H9 (cell line): ENCODE data around the gene CEP131. TPM values are rescaled to one million over a fixed set of nuclear protein-coding genes. Genes with fewer than 3 reads are reported as not detected.

Experiments used
- DNase-seq: peaks from one replicate; pipeline ENCODE4 v3.0.0-alpha.2; 2017
- H2AFZ ChIP-seq: one replicate; pipeline ENCODE4 v1.6.1; 2013; ENCODE audit warnings: mild to moderate bottlenecking, low read length, control low read depth, moderate library complexity
- H2AK5ac ChIP-seq: 2 replicates; pipeline ENCODE4 v1.6.1; 2013; ENCODE audit warnings: low read length, control low read depth, mixed read lengths; ENCODE audit not compliant: insufficient read length
- H2BK120ac ChIP-seq: one replicate; pipeline ENCODE4 v1.6.1; 2013; ENCODE audit warnings: low read depth, mild to moderate bottlenecking, low read length, control low read depth, inconsistent platforms; ENCODE audit not compliant: poor library complexity, severe bottlenecking
- H2BK12ac ChIP-seq: 2 replicates; pipeline ENCODE4 v1.6.1; 2013; ENCODE audit warnings: low read length, control low read depth, mixed read lengths, low read depth; ENCODE audit not compliant: insufficient read length
- H2BK15ac ChIP-seq: 2 replicates; pipeline ENCODE4 v1.6.1; 2013; ENCODE audit warnings: low read depth, low read length, control low read depth
- H2BK20ac ChIP-seq: one replicate; pipeline ENCODE4 v1.6.1; 2013; ENCODE audit warnings: low read depth, mild to moderate bottlenecking, low read length, control low read depth, inconsistent platforms; ENCODE audit not compliant: poor library complexity, severe bottlenecking
- H2BK5ac ChIP-seq: 2 replicates; pipeline ENCODE4 v1.6.1; 2013; ENCODE audit warnings: low read length, control low read depth, mixed read lengths; ENCODE audit not compliant: insufficient read length
- H3K14ac ChIP-seq: 2 replicates; pipeline ENCODE4 v1.6.1; 2013; ENCODE audit warnings: low read length, control low read depth; ENCODE audit not compliant: insufficient read depth
- H3K18ac ChIP-seq: 2 replicates; pipeline ENCODE4 v1.6.1; 2013; ENCODE audit warnings: low read depth, mild to moderate bottlenecking, mixed read lengths, low read length, control low read depth; ENCODE audit not compliant: insufficient read length
- H3K23ac ChIP-seq: 2 replicates; pipeline ENCODE4 v1.6.1; 2013; ENCODE audit warnings: low read length, control low read depth, mixed read lengths, low read depth; ENCODE audit not compliant: insufficient read length
- H3K23me2 ChIP-seq: 2 replicates; pipeline ENCODE4 v1.6.1; 2013; ENCODE audit warnings: low read depth, mild to moderate bottlenecking, mixed read lengths, low read length, control low read depth; ENCODE audit not compliant: insufficient read length, poor library complexity, severe bottlenecking
- H3K27ac ChIP-seq: 2 replicates; pipeline ENCODE4 v1.5.1; 2013; ENCODE audit warnings: low read length, control low read depth, mixed read lengths, low read depth; ENCODE audit not compliant: insufficient read length
- H3K27me3 ChIP-seq: 2 replicates; pipeline ENCODE4 v1.6.1; 2013; ENCODE audit warnings: low read length, control low read depth, inconsistent platforms; ENCODE audit not compliant: insufficient read depth
- H3K4ac ChIP-seq: 2 replicates; pipeline ENCODE4 v1.6.1; 2013; ENCODE audit warnings: low read depth, mild to moderate bottlenecking, control low read depth, inconsistent platforms, low read length, moderate library complexity
- H3K4me1 ChIP-seq: 2 replicates; pipeline ENCODE4 v1.6.1; 2013; ENCODE audit warnings: low read length, control low read depth, inconsistent platforms; ENCODE audit not compliant: insufficient read depth
- H3K4me2 ChIP-seq: 2 replicates; pipeline ENCODE4 v1.6.1; 2013; ENCODE audit warnings: low read length, control low read depth, mixed read lengths; ENCODE audit not compliant: insufficient read length, insufficient read depth
- H3K56ac ChIP-seq: 2 replicates; pipeline ENCODE4 v1.6.1; 2013; ENCODE audit warnings: low read depth, mild to moderate bottlenecking, mixed read lengths, low read length, control low read depth; ENCODE audit not compliant: insufficient read length
- H3K79me1 ChIP-seq: 2 replicates; pipeline ENCODE4 v1.6.1; 2013; ENCODE audit warnings: low read depth, mild to moderate bottlenecking, moderate library complexity, low read length, control low read depth, inconsistent platforms; ENCODE audit not compliant: insufficient read depth, poor library complexity, severe bottlenecking
- H3K79me2 ChIP-seq: 2 replicates; pipeline ENCODE4 v1.6.1; 2013; ENCODE audit warnings: low read length, control low read depth, inconsistent platforms; ENCODE audit not compliant: insufficient read depth
- H3K9ac ChIP-seq: 2 replicates; pipeline ENCODE4 v1.6.1; 2013; ENCODE audit warnings: low read length, control low read depth, mixed read lengths; ENCODE audit not compliant: insufficient read length; ENCODE audit errors: extremely low read depth
- H3K9me3 ChIP-seq: one replicate; pipeline ENCODE4 v1.6.1; 2013; ENCODE audit warnings: low read depth, low read length, inconsistent platforms; ENCODE audit not compliant: control insufficient read depth
- H3T11ph ChIP-seq: one replicate; pipeline ENCODE4 v1.6.1; 2013; ENCODE audit warnings: mild to moderate bottlenecking, low read length, control low read depth, inconsistent platforms
- H4K20me1 ChIP-seq: one replicate; pipeline ENCODE4 v1.6.1; 2013; ENCODE audit not compliant: control insufficient read depth, insufficient read length, insufficient read depth
- H4K5ac ChIP-seq: 2 replicates; pipeline ENCODE4 v1.6.1; 2013; ENCODE audit warnings: low read depth, mild to moderate bottlenecking, mixed read lengths, low read length, control low read depth; ENCODE audit not compliant: insufficient read length
- H4K8ac ChIP-seq: replicated peaks from 2 replicates; pipeline ENCODE4 v1.6.1; 2013; ENCODE audit warnings: low read length, control low read depth, mixed read lengths, low read depth; ENCODE audit not compliant: insufficient read length
- H4K91ac ChIP-seq: 2 replicates; pipeline ENCODE4 v1.6.1; 2013; ENCODE audit warnings: low read depth, mild to moderate bottlenecking, moderate library complexity, mixed read lengths, low read length, control low read depth; ENCODE audit not compliant: insufficient read length
- H3K27ac Mint-ChIP-seq, 3 experiments: 2 replicates in 2 of 3; 3 replicates in 1 of 3; pipeline ENCODE4 v1.8.0; 2020 to 2021; ENCODE audit warnings: mixed read lengths in 3 of 3, mild to moderate bottlenecking in 1 of 3, moderate library complexity in 1 of 3
- H3K27me3 Mint-ChIP-seq: 2 replicates; pipeline ENCODE4 v1.8.0; 2021; ENCODE audit warnings: low read depth, mild to moderate bottlenecking, moderate library complexity, mixed read lengths
- H3K36me3 Mint-ChIP-seq, 3 experiments: 2 replicates in 2 of 3; 3 replicates in 1 of 3; pipeline ENCODE4 v1.8.0; 2020 to 2021; ENCODE audit warnings: low read depth in 3 of 3, mixed read lengths in 3 of 3; ENCODE audit not compliant: insufficient read depth in 1 of 3
- H3K4me1 Mint-ChIP-seq, 2 experiments: 2 replicates each; pipeline ENCODE4 v1.8.0; 2020; ENCODE audit warnings: mixed read lengths in 2 of 2
- H3K4me3 Mint-ChIP-seq, 2 experiments: 2 replicates in 1 of 2; 3 replicates in 1 of 2; pipeline ENCODE4 v1.8.0; 2020 to 2021; ENCODE audit warnings: mild to moderate bottlenecking in 2 of 2, mixed read lengths in 2 of 2, moderate library complexity in 1 of 2
- H3K9me3 Mint-ChIP-seq, 2 experiments: 2 replicates in 1 of 2; 3 replicates in 1 of 2; pipeline ENCODE4 v1.8.0; 2020; ENCODE audit warnings: mild to moderate bottlenecking in 2 of 2, mixed read lengths in 2 of 2, moderate library complexity in 1 of 2
- CTCF ChIP-seq: fragments of 200-600 bp; sonication (generic); conservative IDR thresholded peaks from 3 replicates; pipeline ENCODE4 v1.8.0; 2021; ENCODE audit warnings: antibody characterized with exemption, mild to moderate bottlenecking
- WGBS: extraction: QIAGEN DNeasy Blood & Tissue Kit; methylation state at CpG from one replicate; pipeline ENCODE4 v1.1.7; 2013; ENCODE audit warnings: missing lambda C conversion rate, low lambda C conversion rate, mixed read lengths; ENCODE audit not compliant: insufficient read length; ENCODE audit errors: extremely low coverage; 5-methylcytosine and 5-hydroxymethylcytosine counted together
- total RNA-seq: library from RNA; stranded (reverse); gene quantifications from 2 replicates; pipeline ENCODE4 v1.2.1, GENCODE V29; 2021

CEP131 gene
- total RNA-seq, 1 experiment from 2014 or later, result 16.3 TPM

- H2BK120ac ChIP-seq, result no peak overlapping the region
- no peak overlapping the region for H3K4ac ChIP-seq
- no peak for DNase-seq
- no peak overlapping the region for H3K14ac ChIP-seq
- no peak overlapping the region for H3K4me2 ChIP-seq
- no CpG with 5 or more reads among the region's 28 CpGs for WGBS
- H3K27me3 ChIP-seq, result no peaks in the 10 kb centered on the region
- H3T11ph ChIP-seq, result no peak overlapping the region
- peaks cover 2 to 13% (median 6%) of the 10 kb centered on the region in 3 experiments; a peak in 5 of 7 replicates for H3K36me3 Mint-ChIP-seq
- H2AFZ ChIP-seq, result no peak overlapping the region
- H3K18ac ChIP-seq, result no peak overlapping the region
- no peak overlapping the region for H2BK20ac ChIP-seq
- no peak overlapping the region for H2BK12ac ChIP-seq
- H3K79me2 ChIP-seq, result no peaks in the 10 kb centered on the region
- no peaks in the 10 kb centered on the region for H3K4me1 ChIP-seq
- H3K27me3 Mint-ChIP-seq, result peaks cover 3% of the 10 kb centered on the region
- no peak overlapping the region for H2BK5ac ChIP-seq
- no peak for TF ChIP-seq CTCF
- no peak overlapping the region for H2AK5ac ChIP-seq
- no peaks in the 10 kb centered on the region for H3K9me3 ChIP-seq
- no peak overlapping the region for H3K9ac ChIP-seq
- peaks cover 6 to 12% of the 10 kb centered on the region in 2 experiments for H3K4me1 Mint-ChIP-seq
- H3K27ac Mint-ChIP-seq, result peak overlapping the region in 1 of 3 experiments; percentile 70; a peak in 3 of 7 replicates
- no peak overlapping the region for H3K23ac ChIP-seq
- H2BK15ac ChIP-seq, result no peak overlapping the region
- no peaks in the 10 kb centered on the region; a peak in 1 of 5 replicates for H3K9me3 Mint-ChIP-seq
- no peaks in the 10 kb centered on the region for H3K23me2 ChIP-seq
- no peak overlapping the region for H3K4me3 Mint-ChIP-seq
- H4K91ac ChIP-seq, result no peak overlapping the region
- H4K20me1 ChIP-seq, result no peaks in the 10 kb centered on the region
- no peak overlapping the region for H3K27ac ChIP-seq
- no peak overlapping the region for H3K56ac ChIP-seq
- H3K79me1 ChIP-seq, result no peaks in the 10 kb centered on the region
- H4K5ac ChIP-seq, result no peak overlapping the region
- H4K8ac ChIP-seq, result no peak overlapping the region
Observed at GRCh38 chr17:81246679-81247338, 24.0 kb upstream of the CEP131 start.
